NCI-H2227 (cell line): Measurements from ENCODE around the gene TUBA1A.
"Not testable (repeated sequence)": the region's sequence is repeated elsewhere in the genome, so short reads cannot be mapped to it uniquely, and the experiment has no call there.

ENCODE experiments used
- DNase-seq: peaks from one replicate; lab custom pipeline; 2025; ENCODE audit not compliant: unreplicated experiment; lab: John Stamatoyannopoulos, UW

Gene TUBA1A

DNA sequence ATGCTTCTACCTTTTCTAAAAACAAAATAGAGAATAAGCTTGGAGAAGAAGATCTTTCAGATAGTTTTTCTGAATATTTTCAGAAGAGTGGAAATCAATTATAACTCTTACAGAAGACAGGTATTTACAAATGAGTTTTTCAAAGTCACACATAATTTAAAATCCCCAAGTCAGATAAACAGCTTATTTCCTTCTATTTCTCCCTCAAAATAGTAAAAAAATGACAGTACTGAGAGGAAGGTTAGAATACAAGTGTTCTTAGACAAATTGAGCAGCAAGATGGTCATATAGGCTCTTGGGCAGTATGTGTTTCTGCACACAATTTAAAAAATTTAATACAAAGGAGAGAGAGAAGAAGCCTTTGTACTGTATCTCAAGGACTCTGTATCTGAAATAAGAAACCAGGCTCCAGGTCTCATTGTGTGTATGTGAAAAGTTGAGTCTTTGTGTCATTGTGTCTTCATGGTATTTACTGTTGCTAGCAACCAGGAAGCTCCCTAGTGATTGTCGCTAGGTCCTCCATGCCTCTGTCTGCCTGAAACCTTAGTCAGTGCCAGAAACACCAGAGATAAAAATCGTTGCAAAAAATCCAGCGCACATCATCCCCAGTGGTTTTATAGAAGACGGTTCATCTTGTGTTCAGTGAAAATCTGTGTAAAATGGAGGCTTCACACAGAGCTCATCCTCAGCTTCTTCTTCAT, 12.9 kb upstream of the TUBA1A start:
- peak; percentile 40 for DNase-seq

DNA sequence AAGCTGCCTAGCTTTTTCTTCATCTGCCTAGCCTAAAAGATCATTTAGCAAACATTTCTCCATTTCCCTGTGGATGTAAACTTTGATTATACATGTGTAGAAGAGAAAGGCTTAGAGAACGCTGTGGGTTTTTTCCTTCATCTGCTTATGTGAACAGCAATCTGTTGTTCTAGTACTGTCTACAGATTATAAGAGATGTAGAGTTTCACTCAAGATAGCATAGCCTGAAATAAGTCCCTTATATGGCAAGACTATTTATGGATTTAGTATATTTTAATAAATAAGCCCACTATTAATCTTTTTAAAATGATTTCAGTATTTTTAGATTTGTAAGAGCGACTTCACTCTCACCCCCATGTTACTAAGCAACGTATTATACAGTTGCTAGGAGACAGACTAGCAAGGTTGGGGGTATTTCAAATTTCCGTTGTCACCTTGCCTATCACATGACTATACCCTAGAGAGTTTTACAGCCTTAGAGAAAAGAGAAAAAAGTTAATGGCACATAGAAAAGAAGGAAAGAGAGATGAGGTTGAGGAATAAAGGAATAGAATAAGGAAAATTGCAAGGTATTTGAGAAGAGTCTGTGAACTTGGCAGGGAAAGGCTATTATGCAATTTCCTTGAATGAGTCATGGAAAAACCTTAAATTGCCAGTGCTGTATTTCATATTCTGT, 12.2 kb upstream of the TUBA1A start:
- peak; percentile 73 for DNase-seq

- peak; percentile 77 for DNase-seq
Observed at GRCh38 chr12:49198431-49199155, 9.7 kb upstream of the TUBA1A start.

- no peak for DNase-seq
Observed at GRCh38 chr12:49197256-49197655, 8.4 kb upstream of the TUBA1A start.

DNA sequence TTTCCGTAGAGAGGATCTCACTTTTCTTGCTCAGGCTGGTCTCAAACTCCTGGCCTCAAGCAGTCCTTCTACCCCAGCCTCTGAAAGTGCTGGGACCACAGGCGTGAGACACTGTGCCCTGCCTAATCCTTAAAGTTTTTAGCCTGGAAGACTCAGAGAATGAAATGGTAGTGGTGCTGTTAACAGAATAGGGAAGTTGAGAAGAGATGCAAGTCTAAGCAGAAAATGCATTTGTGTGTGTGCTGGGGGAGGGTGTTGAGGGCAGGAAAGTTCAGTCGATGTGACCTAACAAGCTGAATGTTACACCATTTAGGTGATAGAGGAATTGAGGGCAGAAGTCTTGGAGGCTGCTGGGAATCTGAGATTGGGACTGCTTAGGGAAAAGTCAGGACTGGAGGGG, 6.9 kb upstream of the TUBA1A start:
- DNase-seq = no peak

- DNase-seq = not testable (repeated sequence)
Observed at GRCh38 chr12:49193746-49194145, 4.9 kb upstream of the TUBA1A start.

- not testable (repeated sequence) for DNase-seq
Observed at GRCh38 chr12:49191498-49191897, 2.6 kb upstream of the TUBA1A start.

DNA sequence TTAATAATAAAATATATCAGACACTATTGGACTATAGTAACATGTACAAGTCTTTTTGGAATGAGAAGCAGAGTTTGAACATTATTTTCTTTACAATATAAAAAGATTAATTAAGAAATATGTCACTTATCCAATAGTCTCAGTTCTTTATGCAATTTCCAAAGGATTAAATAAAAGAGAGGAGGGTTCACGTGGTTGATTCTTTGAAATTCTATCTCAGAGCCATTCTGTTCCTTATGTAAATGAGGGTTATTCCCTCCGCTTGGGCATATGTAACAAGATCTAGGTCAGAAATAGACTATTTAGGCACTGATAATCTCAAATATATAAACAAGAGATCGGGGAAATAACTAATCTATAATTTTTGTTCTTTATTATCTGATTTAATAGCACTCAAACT, 2.1 kb upstream of the TUBA1A start:
- no peak for DNase-seq

DNA sequence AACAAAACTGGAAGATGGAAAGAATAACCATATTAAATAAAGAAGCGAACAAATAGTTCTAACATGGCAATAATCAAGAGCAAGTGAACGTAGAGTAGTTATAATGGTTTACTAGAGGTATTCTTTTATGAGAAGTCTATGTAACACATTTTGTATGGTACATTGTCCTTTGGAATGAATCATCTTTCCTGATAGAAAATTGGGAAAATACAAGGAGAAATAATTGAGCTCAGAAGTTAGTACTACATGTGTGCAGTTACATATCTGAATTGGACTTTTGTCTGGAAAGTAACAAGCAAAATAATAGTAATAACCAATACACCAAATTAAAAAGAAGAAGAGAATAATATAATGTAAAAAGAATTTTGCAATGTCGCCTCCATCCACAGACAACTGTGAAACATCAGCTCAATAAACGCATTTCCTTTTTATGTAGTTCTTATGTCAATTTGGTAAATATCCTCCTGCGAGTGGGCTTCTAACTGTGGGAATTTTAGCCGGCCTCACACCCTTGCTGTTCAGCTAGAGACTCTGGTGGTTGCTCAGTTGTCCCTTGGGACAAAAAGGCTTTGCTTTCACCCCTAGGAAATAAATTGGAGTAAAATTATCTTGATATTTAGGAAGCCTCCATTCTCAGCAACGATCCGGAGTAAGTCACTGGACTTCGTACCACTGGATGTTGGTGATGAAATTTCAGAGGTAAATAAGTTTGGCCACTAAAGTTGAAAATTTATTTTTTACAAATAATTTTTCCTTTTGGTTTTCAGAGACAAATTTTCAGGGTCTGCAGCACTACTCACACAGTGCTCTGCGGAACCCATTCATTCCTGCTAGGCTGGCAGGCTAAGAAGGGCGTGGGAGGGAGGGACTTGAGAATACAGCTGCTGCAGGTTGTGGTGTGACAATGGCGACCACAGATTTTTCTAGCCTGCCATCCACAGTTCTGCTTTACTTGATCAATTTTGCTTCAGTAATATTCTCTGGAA, 1.1 kb upstream of the TUBA1A start:
- DNase-seq = peak; percentile 72

GRCh38 chr12:49188201-49188915, 522 bp downstream of the TUBA1A start:
- peak; percentile 67 for DNase-seq

DNA sequence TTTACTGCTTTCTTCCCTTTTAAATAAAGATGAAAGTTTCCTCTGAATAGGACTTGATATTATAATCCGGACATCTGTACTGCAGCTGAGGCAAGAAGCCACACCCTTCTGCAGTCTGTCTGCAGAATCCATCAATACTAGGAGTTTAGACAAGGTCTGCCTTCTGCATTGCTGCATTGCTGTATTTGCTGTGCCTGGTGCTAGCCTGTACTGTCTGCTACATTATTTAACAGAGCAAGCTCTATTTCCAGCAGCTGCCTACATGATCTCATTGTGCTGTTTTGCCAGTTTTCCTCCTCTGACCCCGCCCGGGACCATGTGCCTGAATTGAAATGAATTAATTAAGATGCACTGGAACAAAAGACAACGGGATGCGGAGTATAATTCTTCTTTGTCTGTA, 1.7 kb downstream of the TUBA1A start:
- peak; percentile 54 for DNase-seq

DNA sequence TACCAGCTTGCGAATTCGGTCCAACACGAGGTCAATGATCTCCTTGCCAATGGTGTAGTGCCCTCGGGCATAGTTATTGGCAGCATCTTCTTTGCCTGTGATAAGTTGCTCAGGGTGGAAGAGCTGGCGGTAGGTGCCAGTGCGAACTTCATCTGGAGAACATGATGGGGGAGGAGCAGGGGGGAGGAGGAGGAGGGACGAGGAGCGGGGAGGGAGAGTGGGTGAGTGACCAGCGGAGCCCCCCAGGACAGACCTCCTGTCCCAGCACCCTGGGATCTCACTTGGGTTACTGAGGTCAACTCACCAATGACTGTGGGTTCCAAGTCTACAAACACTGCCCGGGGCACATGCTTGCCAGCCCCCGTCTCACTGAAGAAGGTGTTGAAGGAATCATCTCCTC, 2.6 kb downstream of the TUBA1A start:
- DNase-seq = not testable (repeated sequence)

- not testable (repeated sequence) for DNase-seq
Observed at GRCh38 chr12:49184697-49185096, 4.2 kb downstream of the TUBA1A start.

- not testable (repeated sequence) for DNase-seq
Observed at GRCh38 chr12:49183214-49183950, 5.5 kb downstream of the TUBA1A start.

DNA sequence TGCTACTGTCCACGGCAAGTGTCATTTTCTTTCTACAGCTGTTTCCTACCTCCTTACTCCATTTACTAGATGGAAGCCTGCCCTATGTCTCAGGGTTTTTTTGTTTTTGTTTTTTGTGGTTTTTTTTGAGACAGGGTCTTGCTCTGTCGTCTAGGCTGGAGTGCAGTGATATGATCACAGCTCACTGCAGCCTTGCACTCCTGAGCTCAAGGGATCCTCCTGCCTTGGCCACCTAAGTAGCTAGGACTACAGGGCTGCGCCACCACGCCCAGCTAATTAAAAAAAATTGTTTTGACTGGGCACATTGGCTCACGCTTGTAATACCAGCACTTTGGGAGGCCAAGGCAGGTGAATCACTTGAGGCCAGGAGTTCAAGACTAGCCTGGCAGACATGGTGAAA, 14.7 kb downstream of the TUBA1A start:
- no peak for DNase-seq

DNA sequence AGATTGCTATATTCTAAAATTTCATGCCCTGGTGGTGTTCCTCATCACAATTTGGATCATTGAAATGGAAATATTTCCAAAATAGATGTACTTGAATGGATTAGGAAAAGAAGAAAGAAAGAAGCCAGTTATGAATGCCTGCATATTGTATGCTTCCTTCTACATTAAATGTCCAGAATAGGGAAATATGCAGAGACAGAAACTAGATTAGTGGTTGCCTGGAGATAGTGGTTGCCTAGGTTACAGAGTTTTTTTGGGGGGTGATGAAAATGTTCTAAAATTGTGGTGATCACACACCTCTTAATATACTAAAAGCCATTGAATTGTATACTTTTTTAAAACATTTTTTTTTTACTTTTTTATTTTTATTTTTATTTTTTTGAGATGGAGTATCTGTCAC, 18.0 kb downstream of the TUBA1A start:
- no peak for DNase-seq

DNA sequence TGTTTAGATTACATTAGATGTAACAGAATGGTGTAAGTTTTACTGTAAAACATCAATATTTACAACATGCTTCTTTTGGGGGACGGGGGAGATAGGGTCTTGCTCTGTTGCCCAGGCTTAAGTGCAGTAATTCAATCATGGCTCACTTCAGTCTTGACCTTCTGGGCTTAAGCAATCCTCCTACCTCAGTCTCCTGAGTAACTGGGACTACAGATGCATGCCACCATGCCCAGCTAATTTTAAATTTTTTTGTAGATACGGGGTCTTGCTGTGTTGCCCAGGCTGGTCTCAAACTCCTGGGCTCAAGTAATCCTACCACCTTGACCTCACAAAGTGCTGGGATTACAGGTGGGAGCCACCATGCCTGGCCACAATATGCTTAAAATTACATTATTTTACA, 23.8 kb downstream of the TUBA1A start:
- no peak for DNase-seq

DNA sequence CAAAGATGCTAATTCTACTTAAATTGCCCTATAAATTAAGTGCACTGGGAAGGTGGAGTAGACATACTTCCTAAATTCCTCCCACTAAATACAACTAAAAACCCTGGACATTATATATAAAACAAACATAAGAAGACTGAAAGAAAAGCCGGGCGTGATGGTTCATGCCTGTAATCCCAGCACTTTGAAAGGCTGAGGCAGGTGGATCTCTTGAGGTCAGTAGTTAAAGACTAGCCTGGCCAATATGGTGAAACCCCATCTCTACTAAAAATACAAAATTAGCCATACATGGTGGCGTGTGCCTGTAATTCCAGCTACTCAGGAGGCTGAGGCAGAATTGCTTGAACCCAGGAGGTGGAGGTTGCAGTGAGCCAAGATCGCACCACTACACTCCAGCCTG, 27.0 kb downstream of the TUBA1A start:
- not testable (repeated sequence) for DNase-seq

- DNase-seq = no peak
Observed at GRCh38 chr12:49161092-49161795, 27.6 kb downstream of the TUBA1A start.
